Measurements from ENCODE around the gene VSX1. TPM values are rescaled to one million over a fixed set of nuclear protein-coding genes. Genes with fewer than 3 reads are reported as not detected.

Gene VSX1
- total and polyA plus RNA-seq, 9 donors, result 0.11 to 1.4 (median 0.75) TPM; not detected in 2

GRCh38 chr20:25030649-25031207 lies 51.2 kb downstream of the VSX1 start:
- Histone ChIP-seq H3K4me3 (no peak overlapping the region), H3K27me3 (no peaks in the 10 kb centered on the region), H3K4me1 (ENCODE audit: insufficient read depth) (peaks cover 18% of the 10 kb centered on the region), H3K36me3 (no peaks in the 10 kb centered on the region), H3K9me3 (no peaks in the 10 kb centered on the region), H3K27ac (no peak overlapping the region)
- TF ChIP-seq CTCF (IDR thresholded peaks at IDR 0.05) (no peak), EP300 (IDR thresholded peaks at IDR 0.05) (no peak), POLR2A (IDR thresholded peaks at IDR 0.05) (no peak)
- DNase-seq, result no peak
- intact Hi-C loops (cut with DNase I), result no loop called here
- 97 to 99% (median 98%) methylated on average over 8 of the region's 8 CpGs for WGBS, 3 donors

DNA sequence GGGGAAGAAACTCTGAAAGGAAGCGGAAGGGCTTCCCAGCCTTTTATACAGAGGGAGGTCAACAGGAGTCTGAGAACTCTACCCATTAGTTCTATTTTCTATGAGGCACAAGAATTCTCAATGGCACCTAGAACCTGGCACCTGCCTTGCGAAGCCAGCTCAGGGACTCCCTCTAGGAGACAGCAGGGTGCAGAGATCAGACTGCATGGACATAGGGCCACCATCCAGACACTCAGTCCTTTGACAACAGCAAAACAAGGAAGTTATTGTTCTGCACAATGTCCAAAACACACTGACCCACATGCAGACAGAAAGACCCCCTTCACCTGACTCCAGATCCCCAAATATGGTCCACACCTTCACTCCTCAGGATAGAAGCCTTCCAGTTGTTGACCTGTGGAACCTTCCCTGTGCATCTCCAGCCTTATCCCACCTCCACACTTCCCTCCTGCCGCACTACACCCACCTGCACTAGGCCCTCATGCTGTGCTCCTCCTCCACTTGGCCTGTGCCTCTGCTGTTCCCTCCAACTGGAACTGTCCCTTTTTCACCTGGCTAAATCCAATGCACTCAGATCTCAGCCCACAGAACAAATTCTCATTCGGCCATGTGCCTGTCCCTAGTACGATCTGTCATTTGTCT lies 51.8 kb downstream of the VSX1 start:
- 97 to 98% (median 97%) methylated on average over 5 of the region's 5 CpGs for WGBS, 3 donors
- H3K36me3 ChIP-seq, result no peaks in the 10 kb centered on the region
- H3K4me3 ChIP-seq, result no peak overlapping the region
- intact Hi-C loops (cut with DNase I), result no loop called here
- H3K27me3 ChIP-seq, result no peaks in the 10 kb centered on the region
- no peaks in the 10 kb centered on the region for H3K9me3 ChIP-seq
- TF ChIP-seq EP300 (IDR thresholded peaks at IDR 0.05) (no peak), POLR2A (IDR thresholded peaks at IDR 0.05) (no peak), CTCF (IDR thresholded peaks at IDR 0.05) (no peak)
- H3K4me1 ChIP-seq (ENCODE audit: insufficient read depth), result peaks cover 22% of the 10 kb centered on the region
- no peak for DNase-seq
- no peak overlapping the region for H3K27ac ChIP-seq

- peaks cover 8% of the 10 kb centered on the region for H3K4me1 ChIP-seq (ENCODE audit: insufficient read depth)
- 88 to 96% (median 94%) methylated on average over 4 of the region's 4 CpGs for WGBS, 3 donors
Observed at GRCh38 chr20:25025986-25026605, 55.8 kb downstream of the VSX1 start.

More at GRCh38 chr20:25025986-25026605, 55.8 kb downstream of the VSX1 start:
- peak in 2 of 5 donors; percentile 7 for DNase-seq
- Histone ChIP-seq H3K9me3 (no peaks in the 10 kb centered on the region), H3K27me3 (no peaks in the 10 kb centered on the region), H3K4me3 (no peak overlapping the region), H3K27ac (no peak overlapping the region), H3K36me3 (no peaks in the 10 kb centered on the region)
- intact Hi-C loops (cut with DNase I), result no loop called here
- TF ChIP-seq EP300 (IDR thresholded peaks at IDR 0.05) (no peak), CTCF (IDR thresholded peaks at IDR 0.05) (no peak), POLR2A (IDR thresholded peaks at IDR 0.05) (no peak)

Other genes with a start within 250 kb of the VSX1 start
- gene CST7, start 132.9 kb downstream of the VSX1 start, total RNA-seq, result 1 to 10 TPM in 3 of 7 donors, under 1 TPM in 3, not detected in 1; 0.48 to 1.2 (median 0.90) TPM
- 1 to 10 TPM; 1.1 to 5.9 TPM for gene CST7, start 132.9 kb downstream of the VSX1 start, polyA plus RNA-seq
- gene APMAP, start 89.4 kb downstream of the VSX1 start, total RNA-seq, result 10 to 100 TPM; 23.5 to 59.0 (median 45.3) TPM
- 100 to 1,000 TPM in 1 of 2 donors, 10 to 100 TPM in 1; 46.0 to 103 TPM for gene APMAP, start 89.4 kb downstream of the VSX1 start, polyA plus RNA-seq
- gene ACSS1, start 24.0 kb downstream of the VSX1 start, total RNA-seq, result 10 to 100 TPM; 14.9 to 37.0 (median 29.0) TPM
- gene ACSS1, start 24.0 kb downstream of the VSX1 start, polyA plus RNA-seq, result 10 to 100 TPM; 13.1 to 31.9 TPM
- gene ENTPD6, start 113.6 kb upstream of the VSX1 start, total RNA-seq, result 10 to 100 TPM; 34.9 to 73.8 (median 66.5) TPM
- gene ENTPD6, start 113.6 kb upstream of the VSX1 start, polyA plus RNA-seq, result 10 to 100 TPM; 38.7 to 47.1 TPM
- 10 to 100 TPM; 24.2 to 54.2 (median 52.2) TPM for gene PYGB, start 165.9 kb upstream of the VSX1 start, total RNA-seq
- 10 to 100 TPM; 23.1 to 27.3 TPM for gene PYGB, start 165.9 kb upstream of the VSX1 start, polyA plus RNA-seq

Data from ovary (tissue), 9 donors.